GM23248 (cell line): Measurements from ENCODE around the gene PIP4K2C. TPM values are rescaled to one million over a fixed set of nuclear protein-coding genes. Genes with fewer than 3 reads are reported as not detected.

Experiments used
- DNase-seq: peaks from one replicate; pipeline ENCODE4 v3.0.0-alpha.2; 2015
- H2AFZ ChIP-seq: fragments of 200-600 bp; sonication (generic); 2 replicates; pipeline ENCODE4 v1.6.1; 2016; ENCODE audit warnings: antibody characterized with exemption
- H3F3A ChIP-seq: fragments of 200-600 bp; sonication (generic); 2 replicates; pipeline ENCODE4 v1.6.1; 2016; ENCODE audit warnings: mild to moderate bottlenecking, antibody characterized with exemption, mixed run types; ENCODE audit not compliant: insufficient read depth
- H3K27ac ChIP-seq: fragments of 200-600 bp; sonication (generic); 2 replicates; pipeline ENCODE4 v1.5.1; 2016; ENCODE audit warnings: mild to moderate bottlenecking
- H3K27me3 ChIP-seq: fragments of 200-600 bp; sonication (generic); replicated peaks from 2 replicates; pipeline ENCODE4 v1.6.1; 2016; ENCODE audit warnings: mild to moderate bottlenecking; ENCODE audit not compliant: insufficient read depth
- H3K36me3 ChIP-seq: fragments of 200-600 bp; sonication (generic); 2 replicates; pipeline ENCODE4 v1.6.1; 2016; ENCODE audit warnings: low read depth, mild to moderate bottlenecking
- H3K4me1 ChIP-seq: fragments of 200-600 bp; sonication (generic); 2 replicates; pipeline ENCODE4 v1.6.1; 2016; ENCODE audit warnings: mild to moderate bottlenecking; ENCODE audit not compliant: insufficient read depth
- H3K4me2 ChIP-seq: fragments of 200-600 bp; sonication (generic); one replicate; pipeline ENCODE4 v1.6.1; 2016; ENCODE audit warnings: mild to moderate bottlenecking; ENCODE audit not compliant: unreplicated experiment
- H3K4me3 ChIP-seq: fragments of 200-600 bp; sonication (generic); 2 replicates; pipeline ENCODE4 v1.5.1; 2016; ENCODE audit warnings: mild to moderate bottlenecking
- H3K79me2 ChIP-seq: fragments of 200-600 bp; sonication (generic); 2 replicates; pipeline ENCODE4 v1.6.1; 2016; ENCODE audit warnings: mild to moderate bottlenecking; ENCODE audit not compliant: insufficient read depth
- H3K9ac ChIP-seq: fragments of 200-600 bp; sonication (generic); 2 replicates; pipeline ENCODE4 v1.6.1; 2016; ENCODE audit warnings: mild to moderate bottlenecking
- H3K9me2 ChIP-seq: fragments of 200-600 bp; sonication (generic); 2 replicates; pipeline ENCODE4 v1.6.1; 2016; ENCODE audit warnings: mixed run types, mild to moderate bottlenecking, moderate library complexity; ENCODE audit not compliant: insufficient read depth
- H3K9me3 ChIP-seq: fragments of 200-600 bp; sonication (generic); one replicate; pipeline ENCODE4 v1.6.1; 2017; ENCODE audit warnings: low read depth
- H4K20me1 ChIP-seq: fragments of 200-600 bp; sonication (generic); 2 replicates; pipeline ENCODE4 v1.6.0; 2016; ENCODE audit not compliant: insufficient read depth
- EZH2 ChIP-seq: fragments of 200-600 bp; sonication (generic); IDR thresholded peaks from 2 replicates; pipeline ENCODE4 v1.6.1; 2018; ENCODE audit warnings: antibody characterized with exemption, mild to moderate bottlenecking; ENCODE audit not compliant: insufficient read depth, poor library complexity, severe bottlenecking
- EZH2phosphoT487 ChIP-seq: fragments of 200-600 bp; sonication (generic); IDR thresholded peaks from 2 replicates; pipeline ENCODE4 v1.6.1; 2018; ENCODE audit warnings: antibody characterized with exemption, moderate library complexity, mild to moderate bottlenecking, low read depth; ENCODE audit not compliant: insufficient read depth
- WGBS, 2 experiments: methylation state at CpG; one replicate each; pipeline ENCODE4 v1.1.6; 2015 to 2017; ENCODE audit warnings: low lambda C conversion rate in 2 of 2, low coverage in 1 of 2; ENCODE audit errors: missing lambda C conversion rate in 2 of 2; 5-methylcytosine and 5-hydroxymethylcytosine counted together
- in situ Hi-C: fragments of 300-500 bp; cut with MboI; formaldehyde crosslinking; loops from 2 replicates; pipeline ENCODE4 v1.15.0; 2020
- polyA plus RNA-seq: library from polyadenylated mRNA; unstranded; fragments of >200 nt; fragmentation: Nextera tagmentation; extraction: Ambion mirVana; gene quantifications from 2 replicates; pipeline ENCODE4 v1.2.1, GENCODE V29; 2016
- total RNA-seq: library from RNA; depleted of rRNA; stranded (reverse); fragments of >200 nt; shearing (Covaris generic); gene quantifications from 2 replicates; pipeline ENCODE4 v1.2.3, GENCODE V29; 2014

The PIP4K2C gene
- total and polyA plus RNA-seq, 2 experiments from 2014 or later = 22.5 to 27.3 TPM

DNA sequence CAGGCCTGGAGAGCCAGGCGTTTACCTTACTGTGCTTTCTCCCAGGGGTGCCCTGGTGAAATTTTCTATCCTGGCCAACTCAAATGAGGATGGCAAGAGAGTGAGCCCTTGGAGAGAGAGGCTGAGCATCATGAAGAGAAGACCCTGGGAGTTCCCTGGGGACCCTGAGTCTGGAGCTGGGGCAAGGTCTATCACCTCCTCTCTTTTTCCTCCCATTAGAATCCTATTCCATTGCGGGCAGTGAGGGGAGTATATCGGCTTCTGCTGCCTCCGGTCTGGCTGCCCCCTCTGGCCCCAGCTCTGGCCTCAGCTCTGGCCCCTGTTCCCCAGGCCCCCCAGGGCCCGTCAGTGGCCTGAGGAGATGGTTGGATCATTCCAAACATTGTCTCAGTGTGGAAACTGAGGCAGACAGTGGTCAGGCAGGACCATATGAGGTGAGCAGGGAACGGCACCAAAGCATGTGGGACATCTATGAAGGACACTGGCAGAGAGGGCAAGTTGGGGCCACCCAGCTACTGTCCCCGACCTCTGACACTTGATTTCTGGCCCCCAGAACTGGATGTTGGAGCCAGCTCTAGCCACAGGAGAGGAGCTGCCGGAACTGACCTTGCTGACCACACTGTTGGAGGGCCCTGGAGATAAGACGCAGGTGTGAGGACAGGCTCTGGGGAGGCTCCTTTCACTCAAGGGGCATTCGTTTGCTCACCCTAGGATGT, 21.9 kb downstream of the PIP4K2C start:
- peaks cover 3% of the 10 kb centered on the region; the same call in 1 of the 2 replicates for H3F3A ChIP-seq
- H3K79me2 ChIP-seq = no peaks in the 10 kb centered on the region
- peaks cover 25% of the 10 kb centered on the region for H3K4me1 ChIP-seq
- H3K4me2 ChIP-seq = no peak overlapping the region
- H3K4me3 ChIP-seq = no peak overlapping the region
- TF ChIP-seq EZH2 = no peak
- TF ChIP-seq EZH2phosphoT487 = no peak
- no peaks in the 10 kb centered on the region for H3K9me2 ChIP-seq
- H3K9ac ChIP-seq = no peak overlapping the region
- in situ Hi-C loops = no loop called here
- WGBS, 2 experiments = 86 to 90% methylated on average over 9 to 10 of the region's 10 CpGs
- H3K36me3 ChIP-seq = no peaks in the 10 kb centered on the region; the same call in 1 of the 2 replicates
- H3K9me3 ChIP-seq = no peaks in the 10 kb centered on the region
- no peak overlapping the region for H2AFZ ChIP-seq
- no peaks in the 10 kb centered on the region for H3K27me3 ChIP-seq
- H3K27ac ChIP-seq = no peak overlapping the region
- H4K20me1 ChIP-seq = no peaks in the 10 kb centered on the region
- no peak for DNase-seq

- no peak for TF ChIP-seq EZH2
- no peak for TF ChIP-seq EZH2phosphoT487
- Histone ChIP-seq H3K9me2 (no peaks in the 10 kb centered on the region), H3K4me1 (peaks cover 25% of the 10 kb centered on the region), H2AFZ (no peak overlapping the region), H4K20me1 (no peaks in the 10 kb centered on the region), H3K4me2 (no peak overlapping the region), H3K27me3 (no peaks in the 10 kb centered on the region), H3K79me2 (no peaks in the 10 kb centered on the region), H3K9me3 (no peaks in the 10 kb centered on the region), H3K9ac (no peak overlapping the region), H3K27ac (no peak overlapping the region), H3F3A (peaks cover 3% of the 10 kb centered on the region; the same call in 1 of the 2 replicates), H3K36me3 (no peaks in the 10 kb centered on the region; the same call in 1 of the 2 replicates), H3K4me3 (no peak overlapping the region)
- DNase-seq = no peak
- in situ Hi-C loops = no loop called here
- 91 to 95% methylated on average over 10 of the region's 10 CpGs for WGBS, 2 experiments
Measured at GRCh38 chr12:57613427-57614109, 22.6 kb downstream of the PIP4K2C start.

- Histone ChIP-seq H3K27ac (no peak overlapping the region), H2AFZ (no peak overlapping the region), H3K79me2 (no peaks in the 10 kb centered on the region), H3K36me3 (no peaks in the 10 kb centered on the region; the same call in 1 of the 2 replicates), H3K4me1 (peaks cover 25% of the 10 kb centered on the region), H3K4me3 (no peak overlapping the region), H3K9me3 (no peaks in the 10 kb centered on the region), H3K4me2 (no peak overlapping the region), H4K20me1 (no peaks in the 10 kb centered on the region), H3K9ac (no peak overlapping the region), H3K27me3 (no peaks in the 10 kb centered on the region), H3K9me2 (no peaks in the 10 kb centered on the region), H3F3A (peaks cover 6% of the 10 kb centered on the region; the same call in 1 of the 2 replicates)
- peak; percentile 45 for DNase-seq
- 71 to 72% methylated on average over 14 of the region's 14 CpGs for WGBS, 2 experiments
- in situ Hi-C loops = no loop called here
- TF ChIP-seq EZH2phosphoT487 (no peak), EZH2 (no peak)
Measured at GRCh38 chr12:57614178-57614947, 23.4 kb downstream of the PIP4K2C start.

- no peak for DNase-seq
- peaks cover 25% of the 10 kb centered on the region for H3K4me1 ChIP-seq
- TF ChIP-seq EZH2phosphoT487 = no peak
- no peak for TF ChIP-seq EZH2
- H3K4me3 ChIP-seq = no peak overlapping the region
- H3K27ac ChIP-seq = no peak overlapping the region
- no peak overlapping the region for H3K9ac ChIP-seq
- no peak overlapping the region for H3K4me2 ChIP-seq
- 81 to 85% methylated on average over 11 of the region's 11 CpGs for WGBS, 2 experiments
- peaks cover 6% of the 10 kb centered on the region; the same call in 1 of the 2 replicates for H3F3A ChIP-seq
- in situ Hi-C loops = no loop called here
- H3K79me2 ChIP-seq = no peaks in the 10 kb centered on the region
- H4K20me1 ChIP-seq = no peaks in the 10 kb centered on the region
- no peaks in the 10 kb centered on the region; the same call in 1 of the 2 replicates for H3K36me3 ChIP-seq
- no peaks in the 10 kb centered on the region for H3K9me3 ChIP-seq
- H3K27me3 ChIP-seq = no peaks in the 10 kb centered on the region
- no peak overlapping the region for H2AFZ ChIP-seq
- H3K9me2 ChIP-seq = no peaks in the 10 kb centered on the region
Measured at GRCh38 chr12:57614948-57615500, 24.0 kb downstream of the PIP4K2C start.
